Mesendoderm (in vitro differentiated cells): ENCODE measurements around the gene KCNAB1.

Experiments
- DNase-seq: peaks from one replicate; pipeline ENCODE4 v3.0.0; 2013
- H2AK5ac ChIP-seq: 2 replicates; pipeline ENCODE4 v1.6.1; 2013; ENCODE audit warnings: low read length, inconsistent platforms
- H2BK120ac ChIP-seq: 2 replicates; pipeline ENCODE4 v1.6.1; 2013; ENCODE audit warnings: low read depth, mild to moderate bottlenecking, low read length, moderate library complexity, mixed read lengths
- H2BK15ac ChIP-seq: replicated peaks from 2 replicates; pipeline ENCODE4 v1.6.1; 2013; ENCODE audit warnings: low read depth, mild to moderate bottlenecking, moderate library complexity
- H2BK5ac ChIP-seq: 2 replicates; pipeline ENCODE4 v1.6.1; 2013; ENCODE audit warnings: low read length, inconsistent platforms
- H3K18ac ChIP-seq: 2 replicates; pipeline ENCODE4 v1.6.1; 2013; ENCODE audit warnings: mild to moderate bottlenecking, low read length, mixed read lengths
- H3K23ac ChIP-seq: one replicate; pipeline ENCODE4 v1.6.1; 2013; ENCODE audit warnings: low read length
- H3K27ac ChIP-seq: 2 replicates; pipeline ENCODE4 v1.5.1; 2013; ENCODE audit warnings: low read depth, mild to moderate bottlenecking, inconsistent platforms, low read length, moderate library complexity
- H3K27me3 ChIP-seq: 2 replicates; pipeline ENCODE4 v1.6.1; 2013; ENCODE audit warnings: low read length, control low read depth, mild to moderate bottlenecking, inconsistent platforms; ENCODE audit not compliant: insufficient read depth, poor library complexity
- H3K36me3 ChIP-seq: 2 replicates; pipeline ENCODE4 v1.6.1; 2013; ENCODE audit warnings: low read length, inconsistent platforms; ENCODE audit not compliant: control insufficient read depth, insufficient read depth
- H3K4ac ChIP-seq: one replicate; pipeline ENCODE4 v1.6.1; 2013; ENCODE audit warnings: low read depth, mild to moderate bottlenecking, low read length, moderate library complexity
- H3K4me1 ChIP-seq: 2 replicates; pipeline ENCODE4 v1.6.1; 2013; ENCODE audit warnings: low read depth, low read length, inconsistent platforms; ENCODE audit not compliant: control insufficient read depth
- H3K4me2 ChIP-seq: 2 replicates; pipeline ENCODE4 v1.6.1; 2013; ENCODE audit warnings: low read length
- H3K4me3 ChIP-seq: 2 replicates; pipeline ENCODE4 v1.5.1; 2013; ENCODE audit warnings: mild to moderate bottlenecking, low read length
- H3K56ac ChIP-seq: one replicate; pipeline ENCODE4 v1.6.1; 2013; ENCODE audit warnings: low read length
- H3K79me1 ChIP-seq: 2 replicates; pipeline ENCODE4 v1.6.1; 2013; ENCODE audit warnings: low read length, inconsistent platforms
- H3K79me2 ChIP-seq: 2 replicates; pipeline ENCODE4 v1.6.1; 2013; ENCODE audit warnings: mild to moderate bottlenecking, low read length; ENCODE audit not compliant: control insufficient read depth, insufficient read depth
- H3K9ac ChIP-seq: 2 replicates; pipeline ENCODE4 v1.6.1; 2013; ENCODE audit warnings: low read length, inconsistent platforms
- H4K5ac ChIP-seq: one replicate; pipeline ENCODE4 v1.6.1; 2013; ENCODE audit warnings: low read length
- H4K8ac ChIP-seq: one replicate; pipeline ENCODE4 v1.6.1; 2013; ENCODE audit warnings: low read depth, mild to moderate bottlenecking, control low read depth, low read length, moderate library complexity
- WGBS: extraction: QIAGEN DNeasy Blood & Tissue Kit; methylation state at CpG from one replicate; pipeline ENCODE4 v1.1.7; 2013; ENCODE audit warnings: low lambda C conversion rate, missing lambda C conversion rate; ENCODE audit not compliant: insufficient coverage; ENCODE audit errors: extremely low coverage; 5-methylcytosine and 5-hydroxymethylcytosine counted together

The KCNAB1 gene

DNA sequence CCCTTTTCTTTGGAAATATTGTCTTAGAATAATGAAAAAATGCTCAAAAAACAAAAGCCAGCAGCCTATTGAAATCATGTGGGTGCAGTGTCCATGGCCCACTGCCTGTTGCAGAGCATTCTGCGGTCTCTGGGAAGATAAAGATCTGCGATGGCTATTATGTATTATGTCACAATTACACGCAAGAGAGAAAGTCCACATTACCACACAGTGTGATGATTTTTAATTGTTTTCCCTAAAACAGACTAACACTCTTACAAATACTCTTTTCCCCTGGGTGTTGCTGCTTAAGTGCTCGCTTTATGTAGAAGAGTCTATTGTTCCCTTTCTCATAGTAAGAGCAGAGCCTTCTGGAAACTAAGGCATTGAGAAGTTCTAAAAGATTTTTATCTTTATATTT, 402.3 kb downstream of the KCNAB1 start:
- DNase-seq, result no peak
- H3K36me3 ChIP-seq, result no peaks in the 10 kb centered on the region
- no peak overlapping the region for H2BK5ac ChIP-seq
- no peak overlapping the region for H3K4ac ChIP-seq
- H4K5ac ChIP-seq, result no peak overlapping the region
- H3K18ac ChIP-seq, result no peak overlapping the region
- no peak overlapping the region for H2BK15ac ChIP-seq
- H3K79me1 ChIP-seq, result no peaks in the 10 kb centered on the region
- no peak overlapping the region for H3K23ac ChIP-seq
- no CpG with 5 or more reads among the region's 4 CpGs for WGBS
- no peak overlapping the region for H3K27ac ChIP-seq
- no peak overlapping the region for H2BK120ac ChIP-seq
- H3K4me3 ChIP-seq, result no peak overlapping the region
- no peaks in the 10 kb centered on the region for H3K79me2 ChIP-seq
- H3K4me1 ChIP-seq, result no peaks in the 10 kb centered on the region
- H4K8ac ChIP-seq, result no peak overlapping the region
- H2AK5ac ChIP-seq, result no peak overlapping the region
- no peak overlapping the region for H3K4me2 ChIP-seq
- H3K56ac ChIP-seq, result no peak overlapping the region
- H3K27me3 ChIP-seq, result no peaks in the 10 kb centered on the region
- no peak overlapping the region for H3K9ac ChIP-seq

GRCh38 chr3:156525808-156526207, 405.4 kb downstream of the KCNAB1 start:
- Histone ChIP-seq H3K18ac (no peak overlapping the region), H2AK5ac (no peak overlapping the region), H3K79me1 (no peaks in the 10 kb centered on the region), H4K8ac (no peak overlapping the region), H3K4me3 (no peak overlapping the region), H3K4me1 (no peaks in the 10 kb centered on the region), H3K4ac (no peak overlapping the region), H4K5ac (no peak overlapping the region), H3K36me3 (no peaks in the 10 kb centered on the region), H3K27ac (no peak overlapping the region), H3K79me2 (no peaks in the 10 kb centered on the region), H3K23ac (no peak overlapping the region), H2BK5ac (no peak overlapping the region), H2BK15ac (no peak overlapping the region), H3K27me3 (no peaks in the 10 kb centered on the region), H2BK120ac (no peak overlapping the region), H3K9ac (no peak overlapping the region), H3K56ac (no peak overlapping the region), H3K4me2 (no peak overlapping the region)
- no CpG with 5 or more reads among the region's 1 CpG for WGBS
- no peak for DNase-seq

- Histone ChIP-seq H3K27ac (no peak overlapping the region), H4K8ac (no peak overlapping the region), H3K4ac (no peak overlapping the region), H3K4me1 (no peaks in the 10 kb centered on the region), H3K4me3 (no peak overlapping the region), H3K4me2 (no peak overlapping the region), H3K23ac (no peak overlapping the region), H3K79me1 (no peaks in the 10 kb centered on the region), H3K36me3 (no peaks in the 10 kb centered on the region), H3K79me2 (no peaks in the 10 kb centered on the region), H3K27me3 (no peaks in the 10 kb centered on the region), H2BK15ac (no peak overlapping the region), H2BK5ac (no peak overlapping the region), H2BK120ac (no peak overlapping the region), H3K9ac (no peak overlapping the region), H2AK5ac (no peak overlapping the region), H3K18ac (no peak overlapping the region), H3K56ac (no peak overlapping the region), H4K5ac (no peak overlapping the region)
- no CpG with 5 or more reads among the region's 1 CpG for WGBS
- no peak for DNase-seq
These were observed 406.7 kb downstream of the KCNAB1 start for GRCh38 chr3:156527060-156527459.

DNA sequence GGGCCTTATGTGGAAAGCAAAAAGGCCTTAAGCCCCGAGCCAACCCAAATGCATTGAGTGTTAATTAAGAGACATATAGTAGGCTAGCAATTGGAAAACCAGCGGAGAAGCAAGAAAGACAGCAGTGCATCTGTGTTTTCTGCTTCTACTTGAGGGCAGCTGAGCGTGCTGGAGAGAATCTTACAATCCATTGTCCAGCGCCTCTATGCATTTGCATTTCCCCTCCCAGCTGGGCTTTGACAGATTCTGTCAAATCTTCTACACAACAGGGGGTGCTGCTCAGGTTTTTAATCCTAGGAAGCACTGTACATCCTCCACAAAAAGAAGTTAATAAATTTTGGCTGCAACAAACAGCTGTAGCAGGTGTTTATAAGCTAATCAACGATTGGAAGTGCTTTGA, 410.6 kb downstream of the KCNAB1 start:
- no peak overlapping the region for H2BK15ac ChIP-seq
- H3K27ac ChIP-seq, result no peak overlapping the region
- no peaks in the 10 kb centered on the region for H3K79me2 ChIP-seq
- H3K79me1 ChIP-seq, result no peaks in the 10 kb centered on the region
- H3K23ac ChIP-seq, result no peak overlapping the region
- H3K56ac ChIP-seq, result no peak overlapping the region
- DNase-seq, result no peak
- no peak overlapping the region for H3K4ac ChIP-seq
- no peaks in the 10 kb centered on the region for H3K27me3 ChIP-seq
- no peak overlapping the region for H4K5ac ChIP-seq
- H2BK5ac ChIP-seq, result no peak overlapping the region
- no peaks in the 10 kb centered on the region for H3K36me3 ChIP-seq
- WGBS, result no CpG with 5 or more reads among the region's 5 CpGs
- no peak overlapping the region for H2AK5ac ChIP-seq
- H3K4me3 ChIP-seq, result no peak overlapping the region
- H3K9ac ChIP-seq, result no peak overlapping the region
- no peak overlapping the region for H2BK120ac ChIP-seq
- no peak overlapping the region for H3K18ac ChIP-seq
- H3K4me2 ChIP-seq, result no peak overlapping the region
- H3K4me1 ChIP-seq, result no peaks in the 10 kb centered on the region
- H4K8ac ChIP-seq, result no peak overlapping the region

DNA sequence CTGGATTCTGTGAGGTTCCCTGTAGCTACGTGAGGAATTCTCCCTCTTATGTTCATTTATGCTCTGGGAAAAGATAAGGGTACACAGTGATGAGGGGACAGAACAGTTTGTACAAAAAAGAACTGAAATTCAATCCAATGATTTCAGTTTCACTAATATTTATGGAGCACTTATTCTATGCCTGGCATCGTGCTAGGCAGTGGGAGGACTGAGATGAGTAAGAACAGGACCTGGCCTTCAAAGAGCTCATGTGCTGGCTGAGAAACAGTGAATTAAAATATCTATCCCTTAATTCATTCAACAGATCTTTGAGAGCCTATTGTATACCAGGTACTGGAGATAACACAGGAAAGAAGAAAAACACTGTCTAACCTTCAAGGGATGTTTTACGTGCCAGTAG, 412.4 kb downstream of the KCNAB1 start:
- Histone ChIP-seq H3K4me3 (no peak overlapping the region), H3K27ac (no peak overlapping the region), H2AK5ac (no peak overlapping the region), H3K18ac (no peak overlapping the region), H3K4me2 (no peak overlapping the region), H4K8ac (no peak overlapping the region), H3K36me3 (no peaks in the 10 kb centered on the region), H3K9ac (no peak overlapping the region), H3K23ac (no peak overlapping the region), H2BK5ac (no peak overlapping the region), H3K27me3 (no peaks in the 10 kb centered on the region), H3K56ac (no peak overlapping the region), H3K79me2 (no peaks in the 10 kb centered on the region), H3K79me1 (no peaks in the 10 kb centered on the region), H3K4me1 (no peaks in the 10 kb centered on the region), H4K5ac (no peak overlapping the region), H2BK15ac (no peak overlapping the region), H2BK120ac (no peak overlapping the region), H3K4ac (no peak overlapping the region)
- no CpG with 5 or more reads among the region's 3 CpGs for WGBS
- DNase-seq, result no peak

- Histone ChIP-seq H3K27ac (no peak overlapping the region), H3K18ac (no peak overlapping the region), H3K56ac (no peak overlapping the region), H3K79me1 (no peaks in the 10 kb centered on the region), H2BK15ac (no peak overlapping the region), H3K36me3 (no peaks in the 10 kb centered on the region), H3K4me1 (no peaks in the 10 kb centered on the region), H3K79me2 (no peaks in the 10 kb centered on the region), H3K4me2 (no peak overlapping the region), H2AK5ac (no peak overlapping the region), H3K4ac (no peak overlapping the region), H3K9ac (no peak overlapping the region), H4K5ac (no peak overlapping the region), H3K27me3 (no peaks in the 10 kb centered on the region), H2BK120ac (no peak overlapping the region), H2BK5ac (no peak overlapping the region), H3K4me3 (no peak overlapping the region), H4K8ac (no peak overlapping the region), H3K23ac (no peak overlapping the region)
- peak; percentile 36 for DNase-seq
- no CpG with 5 or more reads among the region's 4 CpGs for WGBS
These were observed 412.8 kb downstream of the KCNAB1 start for GRCh38 chr3:156533205-156533604.
